ENCODE results near the gene TMED7. TPM values are rescaled to one million over a fixed set of nuclear protein-coding genes. Genes with fewer than 3 reads are reported as not detected.

The TMED7 gene
- total and polyA plus RNA-seq, 2 of the 8 experiments (the other 6 are each of a cell fraction or from before 2014, with no cell fraction given) = 43.8 to 75.2 TPM

DNA sequence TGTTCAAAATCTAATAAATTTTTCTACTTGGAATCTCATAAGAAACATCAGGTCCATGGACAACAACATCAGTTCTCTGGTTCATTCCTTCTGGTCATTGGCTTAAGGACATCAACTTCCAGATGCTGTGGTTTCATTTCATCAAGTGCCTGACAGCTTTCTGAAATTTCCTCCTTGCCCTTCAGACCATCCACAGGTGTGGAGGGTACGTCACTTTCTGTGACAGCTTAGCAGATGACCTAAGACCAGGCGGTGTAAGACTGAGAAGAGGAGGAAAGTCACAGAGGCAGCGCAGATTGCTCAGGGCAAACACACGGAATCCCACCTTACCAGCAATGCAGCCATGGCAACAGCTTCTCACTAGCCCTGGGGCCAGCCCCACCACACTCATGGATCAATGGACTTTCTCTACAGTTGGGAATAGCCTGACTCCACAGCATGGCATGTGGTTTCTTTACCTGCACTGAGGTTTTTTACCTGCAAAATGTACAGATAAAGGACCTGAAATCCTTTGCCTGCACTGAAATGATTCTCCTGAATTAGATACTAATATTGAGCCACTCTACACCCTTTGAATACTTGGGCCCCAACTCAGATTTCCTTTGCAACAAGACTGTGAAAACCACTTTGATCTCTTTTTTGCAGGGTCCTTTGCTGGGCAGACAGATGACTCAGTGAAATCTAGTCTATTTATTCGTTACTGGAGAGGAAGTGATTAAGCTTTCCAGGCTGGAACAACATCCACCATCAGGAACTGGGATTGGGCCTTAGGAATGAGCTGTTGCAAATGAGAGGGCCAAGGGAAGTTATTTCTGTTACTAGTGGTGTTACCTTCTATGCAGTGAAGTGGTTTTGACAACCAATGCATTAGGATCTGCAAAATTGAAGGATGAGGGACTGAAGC lies 50.4 kb downstream of the TMED7 start:
- H2BK20ac ChIP-seq (ENCODE audit: low read length) = no peak overlapping the region
- H3K36me3 ChIP-seq (ENCODE audit: control insufficient read depth in 2 of 4, insufficient read depth in 4 of 4, low read length in 3 of 4) = no peaks in the 10 kb centered on the region
- H3K23me2 ChIP-seq (ENCODE audit: low read depth, low read length) = no peaks in the 10 kb centered on the region
- no peaks in the 10 kb centered on the region for H3K4me1 ChIP-seq (replicated peaks in 1 of 4; ENCODE audit: control insufficient read depth in 3 of 4, insufficient read depth in 4 of 4, low read length in 3 of 4)
- H3K9ac ChIP-seq (replicated peaks in 1 of 4; ENCODE audit: extremely low read depth in 1 of 4, low read depth in 3 of 4, low read length in 3 of 4) = no peak overlapping the region
- POLR2A ChIA-PET (ENCODE audit: partially characterized antibody) = interaction anchor here (1.6 kb wide), 1 partner anchor 31 kb away, joined by 4 read pairs; the partner anchor contains the start of gene FEM1C
- H3K4me2 ChIP-seq (ENCODE audit: insufficient read depth in 1 of 2, low read depth in 2 of 2, low read length in 2 of 2) = no peak overlapping the region
- no peaks in the 10 kb centered on the region for H4K20me1 ChIP-seq (replicated peaks in 1 of 2; ENCODE audit: control insufficient read depth in 1 of 2, insufficient read depth in 2 of 2, low read length in 2 of 2)
- H3K27ac ChIP-seq (ENCODE audit: low read depth, low read length) = no peak overlapping the region
- H3K27me3 ChIP-seq (replicated peaks in 1 of 4; ENCODE audit: control insufficient read depth in 3 of 4, extremely low read depth in 1 of 4, insufficient read depth in 3 of 4, low read length in 3 of 4) = no peaks in the 10 kb centered on the region
- H2BK12ac ChIP-seq (ENCODE audit: low read depth, low read length) = no peak overlapping the region; the same call in 1 of the 2 replicates
- H2BK120ac ChIP-seq (replicated peaks; ENCODE audit: low read depth, low read length) = no peak overlapping the region
- H4K91ac ChIP-seq (replicated peaks; ENCODE audit: insufficient read length, low read length) = no peak overlapping the region
- no peak for DNase-seq (ENCODE audit: low read depth in 1 of 2, low spot score in 2 of 2)
- H3K4ac ChIP-seq (replicated peaks; ENCODE audit: insufficient read length, low read depth, low read length) = no peak overlapping the region
- CTCF ChIA-PET (ENCODE audit: partially characterized antibody) = interaction anchor here (0.7 to 9.4 kb wide), 40 partner anchors 8 to 1889 kb away, joined by 3 to 138 read pairs (median 4); partner anchors contain the start of gene FEM1C
- H3K23ac ChIP-seq (ENCODE audit: insufficient read length) = no peak overlapping the region
- no peak overlapping the region for H3K56ac ChIP-seq (replicated peaks; ENCODE audit: insufficient read length, low read depth, low read length)
- H3K4me3 ChIP-seq (ENCODE audit: extremely low read depth in 1 of 4, insufficient read depth in 2 of 4, low read depth in 3 of 4, low read length in 4 of 4) = no peak overlapping the region
- no peak overlapping the region for H4K5ac ChIP-seq (ENCODE audit: insufficient read length, low read depth, low read length)
- WGBS, 2 experiments (ENCODE audit: extremely low coverage in 1 of 2, insufficient coverage in 1 of 2, insufficient read length in 1 of 2, insufficient replicate concordance in 2 of 2, low coverage in 1 of 2, low lambda C conversion rate in 2 of 2, missing lambda C conversion rate in 1 of 2) = 90% methylated on average over 5 of the region's 5 CpGs; no CpG with 5 or more reads in 1 of the 2 experiments
- no peaks in the 10 kb centered on the region for H3K79me1 ChIP-seq (ENCODE audit: low read depth, low read length)
- H2BK5ac ChIP-seq (ENCODE audit: low read depth, low read length) = no peak overlapping the region
- no peak overlapping the region for H2AK5ac ChIP-seq (ENCODE audit: low read depth, low read length)
- no peak overlapping the region for H2BK15ac ChIP-seq (ENCODE audit: low read length)
- H3K14ac ChIP-seq (ENCODE audit: insufficient read length) = no peak overlapping the region
- TF ChIP-seq YY1 (IDR thresholded peaks at IDR 0.05; ENCODE audit: low read depth, low read length) = no peak
- no peak overlapping the region for H2AFZ ChIP-seq (ENCODE audit: low read length)
- H3K79me2 ChIP-seq (ENCODE audit: control insufficient read depth in 1 of 2, insufficient read depth in 2 of 2, low read length in 2 of 2) = no peaks in the 10 kb centered on the region
- H3K9me3 ChIP-seq (ENCODE audit: insufficient read depth in 2 of 2, low read depth in 1 of 2, low read length in 1 of 2) = no peaks in the 10 kb centered on the region
- peak overlapping the region; percentile 63; the same call in 1 of the 2 replicates for H4K8ac ChIP-seq (ENCODE audit: extremely low read depth, insufficient read depth, low read length)
- no peak overlapping the region for H3K18ac ChIP-seq (ENCODE audit: extremely low read depth, low read length)
- FAIRE-seq = no peak
